ENCODE measurements around the gene CCR3. TPM values are rescaled to one million over a fixed set of nuclear protein-coding genes. Genes with fewer than 3 reads are reported as not detected.

The CCR3 gene
- total RNA-seq, 1 donor from 2014 or later, result not detected

DNA sequence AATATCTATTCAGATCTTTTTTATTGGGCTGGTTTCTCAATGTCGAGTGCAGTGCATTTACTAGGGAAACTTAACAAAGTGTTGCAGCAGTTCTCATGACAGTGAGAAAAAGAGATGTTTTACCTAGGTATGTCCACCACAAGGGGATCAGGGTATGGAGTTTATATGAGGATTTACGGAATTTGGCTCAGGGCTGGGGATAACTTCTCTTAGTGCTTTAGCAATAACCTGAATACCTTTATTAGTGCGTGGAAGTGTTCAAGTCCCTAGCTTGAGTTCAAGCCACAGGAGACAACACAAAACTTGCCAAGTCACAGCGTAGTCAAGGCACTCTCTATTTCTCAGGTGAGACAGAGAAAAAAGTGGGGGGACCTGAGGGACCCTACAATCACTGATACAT lies 3.9 kb upstream of the CCR3 start:
- H3K9me3 ChIP-seq (ENCODE audit: low read depth), result no peaks in the 10 kb centered on the region
- no peak overlapping the region for H2AFZ ChIP-seq (replicated peaks)
- H3K4me2 ChIP-seq, result no peak overlapping the region
- H3K4me3 ChIP-seq, result no peak overlapping the region
- H3K27me3 Mint-ChIP-seq (ENCODE audit: insufficient read depth, low read depth), result peaks cover 1% of the 10 kb centered on the region
- TF ChIP-seq EZH2 (IDR thresholded peaks at IDR 0.05) (no peak), EZH2phosphoT487 (IDR thresholded peaks at IDR 0.05) (no peak)
- DNase-seq (ENCODE audit: low spot score), result no peak
- H3K36me3 Mint-ChIP-seq, result no peaks in the 10 kb centered on the region
- H3K27ac Mint-ChIP-seq, result no peak overlapping the region
- no peak overlapping the region for H3K9ac ChIP-seq
- no peaks in the 10 kb centered on the region for H3K36me3 ChIP-seq
- H3K9me3 Mint-ChIP-seq, result no peaks in the 10 kb centered on the region
- H3K27me3 ChIP-seq, result no peaks in the 10 kb centered on the region
- H3K4me3 Mint-ChIP-seq, result no peak overlapping the region
- H3K4me1 Mint-ChIP-seq, result no peaks in the 10 kb centered on the region
- H3K4me1 ChIP-seq, result no peaks in the 10 kb centered on the region
- H3K79me2 ChIP-seq (ENCODE audit: low read depth), result no peaks in the 10 kb centered on the region
- no peaks in the 10 kb centered on the region for H3F3A ChIP-seq (ENCODE audit: low read depth)
- no peak overlapping the region for H3K27ac ChIP-seq
- no peaks in the 10 kb centered on the region for H4K20me1 ChIP-seq (ENCODE audit: low read depth)

DNA sequence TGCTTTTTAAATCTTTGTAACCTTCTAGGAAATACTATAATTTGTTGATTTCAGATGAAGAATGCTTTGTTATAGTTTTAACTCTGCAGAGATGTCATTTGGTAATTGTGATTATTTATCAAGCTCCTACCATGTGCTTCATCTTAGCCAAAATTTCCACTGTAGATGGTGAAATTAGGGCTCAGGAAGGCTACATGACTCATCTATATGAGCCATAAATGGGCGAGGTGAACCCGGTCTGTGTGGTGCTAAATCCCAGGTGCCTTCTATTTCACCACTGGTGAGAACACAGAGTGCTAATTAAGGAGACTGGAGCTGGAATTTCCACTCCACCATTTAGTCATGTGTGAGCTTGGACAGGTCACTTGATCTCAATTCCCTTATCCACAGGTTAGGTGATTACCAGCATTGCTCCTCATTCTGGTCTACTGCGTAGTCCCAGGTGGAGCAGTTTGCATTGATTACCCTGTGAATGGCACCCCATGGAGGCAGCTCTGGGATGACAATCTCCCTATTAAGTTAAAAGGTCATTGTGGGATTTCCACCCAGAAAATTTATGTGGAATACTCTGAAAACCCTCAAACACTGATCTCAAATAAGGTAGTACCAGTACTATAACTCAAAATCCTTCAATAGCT lies 2.8 kb upstream of the CCR3 start:
- Histone ChIP-seq H3K4me3 (no peak overlapping the region), H4K20me1 (ENCODE audit: low read depth) (no peaks in the 10 kb centered on the region), H3K4me1 (no peaks in the 10 kb centered on the region), H3K27ac (no peak overlapping the region), H3K4me2 (no peak overlapping the region), H3K36me3 (no peaks in the 10 kb centered on the region), H3K9me3 (ENCODE audit: low read depth) (no peaks in the 10 kb centered on the region), H3K27me3 (no peaks in the 10 kb centered on the region), H2AFZ (replicated peaks) (no peak overlapping the region), H3F3A (ENCODE audit: low read depth) (no peaks in the 10 kb centered on the region), H3K9ac (no peak overlapping the region), H3K79me2 (ENCODE audit: low read depth) (no peaks in the 10 kb centered on the region)
- Mint-ChIP-seq H3K27ac (no peak overlapping the region), H3K4me3 (no peak overlapping the region), H3K4me1 (no peaks in the 10 kb centered on the region), H3K27me3 (ENCODE audit: insufficient read depth, low read depth) (peaks cover 1% of the 10 kb centered on the region), H3K9me3 (no peaks in the 10 kb centered on the region), H3K36me3 (no peaks in the 10 kb centered on the region)
- TF ChIP-seq EZH2phosphoT487 (IDR thresholded peaks at IDR 0.05) (no peak), EZH2 (IDR thresholded peaks at IDR 0.05) (no peak)
- TF ChIP-seq, protein P1, sequence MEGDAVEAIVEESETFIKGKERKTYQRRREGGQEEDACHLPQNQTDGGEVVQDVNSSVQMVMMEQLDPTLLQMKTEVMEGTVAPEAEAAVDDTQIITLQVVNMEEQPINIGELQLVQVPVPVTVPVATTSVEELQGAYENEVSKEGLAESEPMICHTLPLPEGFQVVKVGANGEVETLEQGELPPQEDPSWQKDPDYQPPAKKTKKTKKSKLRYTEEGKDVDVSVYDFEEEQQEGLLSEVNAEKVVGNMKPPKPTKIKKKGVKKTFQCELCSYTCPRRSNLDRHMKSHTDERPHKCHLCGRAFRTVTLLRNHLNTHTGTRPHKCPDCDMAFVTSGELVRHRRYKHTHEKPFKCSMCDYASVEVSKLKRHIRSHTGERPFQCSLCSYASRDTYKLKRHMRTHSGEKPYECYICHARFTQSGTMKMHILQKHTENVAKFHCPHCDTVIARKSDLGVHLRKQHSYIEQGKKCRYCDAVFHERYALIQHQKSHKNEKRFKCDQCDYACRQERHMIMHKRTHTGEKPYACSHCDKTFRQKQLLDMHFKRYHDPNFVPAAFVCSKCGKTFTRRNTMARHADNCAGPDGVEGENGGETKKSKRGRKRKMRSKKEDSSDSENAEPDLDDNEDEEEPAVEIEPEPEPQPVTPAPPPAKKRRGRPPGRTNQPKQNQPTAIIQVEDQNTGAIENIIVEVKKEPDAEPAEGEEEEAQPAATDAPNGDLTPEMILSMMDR (IDR thresholded peaks at IDR 0.05), result no peak
- DNase-seq (ENCODE audit: low spot score), result no peak

DNA sequence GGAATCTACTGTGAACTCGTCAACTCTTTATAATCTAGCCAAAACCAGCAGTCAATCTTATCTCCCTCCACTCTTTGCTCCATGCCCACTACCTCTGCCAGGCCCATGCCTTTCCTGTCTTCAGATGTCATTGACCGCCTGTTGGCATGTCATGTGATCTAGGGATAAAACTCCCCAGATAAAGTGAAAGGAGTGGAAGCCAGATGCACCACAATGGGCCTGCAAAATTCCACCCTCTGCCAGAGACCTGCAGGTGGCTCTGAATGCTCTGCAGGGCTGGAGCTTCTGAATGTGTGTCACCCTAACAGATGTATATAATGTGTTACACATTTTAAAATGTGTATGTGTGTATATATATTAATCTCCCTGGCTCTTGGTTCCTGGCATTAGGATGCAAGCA lies 2.3 kb upstream of the CCR3 start:
- H3K36me3 Mint-ChIP-seq, result no peaks in the 10 kb centered on the region
- Histone ChIP-seq H3K36me3 (no peaks in the 10 kb centered on the region), H3F3A (ENCODE audit: low read depth) (no peaks in the 10 kb centered on the region), H3K9ac (no peak overlapping the region), H3K4me3 (no peak overlapping the region), H3K9me3 (ENCODE audit: low read depth) (no peaks in the 10 kb centered on the region), H3K27me3 (no peaks in the 10 kb centered on the region), H3K27ac (no peak overlapping the region), H3K4me1 (no peaks in the 10 kb centered on the region), H4K20me1 (ENCODE audit: low read depth) (no peaks in the 10 kb centered on the region), H3K79me2 (ENCODE audit: low read depth) (no peaks in the 10 kb centered on the region), H3K4me2 (no peak overlapping the region), H2AFZ (replicated peaks) (no peak overlapping the region)
- H3K4me1 Mint-ChIP-seq, result no peaks in the 10 kb centered on the region
- no peak for DNase-seq (ENCODE audit: low spot score)
- H3K27ac Mint-ChIP-seq, result no peak overlapping the region
- no peaks in the 10 kb centered on the region for H3K9me3 Mint-ChIP-seq
- H3K4me3 Mint-ChIP-seq, result no peak overlapping the region
- TF ChIP-seq EZH2phosphoT487 (IDR thresholded peaks at IDR 0.05), result no peak
- no peak for TF ChIP-seq EZH2 (IDR thresholded peaks at IDR 0.05)
- TF ChIP-seq, protein P1 (IDR thresholded peaks at IDR 0.05), result no peak
- H3K27me3 Mint-ChIP-seq (ENCODE audit: insufficient read depth, low read depth), result peaks cover 4% of the 10 kb centered on the region

DNA sequence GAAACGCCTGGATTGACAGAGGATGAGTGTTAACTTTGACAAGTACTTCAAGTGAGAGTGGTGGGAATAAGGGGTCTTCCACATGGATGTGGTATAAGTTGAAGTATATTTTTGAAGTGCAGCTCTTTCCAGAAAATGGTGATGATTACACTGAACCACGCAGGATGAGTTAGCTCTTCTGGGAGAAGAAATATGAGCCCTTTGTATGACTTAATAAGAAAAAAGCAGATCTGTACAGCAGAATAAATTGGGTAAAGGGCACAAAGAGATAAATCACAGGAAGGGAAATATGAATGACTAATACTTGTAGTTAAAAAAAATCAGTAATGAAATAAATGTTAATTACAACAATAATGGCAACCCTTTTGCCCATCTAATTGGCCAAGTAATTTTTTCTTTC lies 1.3 kb downstream of the CCR3 start:
- no peak overlapping the region for H3K9ac ChIP-seq
- H3K79me2 ChIP-seq (ENCODE audit: low read depth), result no peaks in the 10 kb centered on the region
- H3F3A ChIP-seq (ENCODE audit: low read depth), result no peaks in the 10 kb centered on the region
- Mint-ChIP-seq H3K27ac (no peak overlapping the region), H3K4me3 (no peak overlapping the region), H3K27me3 (ENCODE audit: insufficient read depth, low read depth) (peaks cover 4% of the 10 kb centered on the region), H3K36me3 (no peaks in the 10 kb centered on the region), H3K9me3 (no peaks in the 10 kb centered on the region), H3K4me1 (no peaks in the 10 kb centered on the region)
- H3K9me3 ChIP-seq (ENCODE audit: low read depth), result no peaks in the 10 kb centered on the region
- H3K27ac ChIP-seq, result no peak overlapping the region
- H4K20me1 ChIP-seq (ENCODE audit: low read depth), result no peaks in the 10 kb centered on the region
- H3K4me3 ChIP-seq, result no peak overlapping the region
- H3K36me3 ChIP-seq, result no peaks in the 10 kb centered on the region
- H2AFZ ChIP-seq (replicated peaks), result no peak overlapping the region
- no peaks in the 10 kb centered on the region for H3K4me1 ChIP-seq
- DNase-seq (ENCODE audit: low spot score), result no peak
- H3K27me3 ChIP-seq, result no peaks in the 10 kb centered on the region
- TF ChIP-seq, protein P1 (IDR thresholded peaks at IDR 0.05), result no peak
- TF ChIP-seq EZH2 (IDR thresholded peaks at IDR 0.05) (no peak), EZH2phosphoT487 (IDR thresholded peaks at IDR 0.05) (no peak)
- H3K4me2 ChIP-seq, result no peak overlapping the region

Measured in neural progenitor cell (in vitro differentiated cells).